ENCODE measurements around the gene CSK.

The CSK gene

GRCh38 chr15:74845581-74845980 lies 63.7 kb downstream of the CSK start:
- no peak overlapping the region for H3K27ac ChIP-seq

GRCh38 chr15:74847432-74847831 lies 65.6 kb downstream of the CSK start:
- H3K27ac ChIP-seq: no peak overlapping the region
- no peak for TF ChIP-seq CTCF (conservative IDR thresholded peaks at IDR 0.05)
- no peak for TF ChIP-seq ZFX (IDR thresholded peaks at IDR 0.05)

More at GRCh38 chr15:74845581-74845980, 63.7 kb downstream of the CSK start:
- no peak for TF ChIP-seq ZFX (IDR thresholded peaks at IDR 0.05)

GRCh38 chr15:74850393-74850792 lies 68.5 kb downstream of the CSK start:
- H3K27ac ChIP-seq: no peak overlapping the region
- no peak for TF ChIP-seq ZFX (IDR thresholded peaks at IDR 0.05)
- TF ChIP-seq CTCF (conservative IDR thresholded peaks at IDR 0.05): no peak

- H3K27ac ChIP-seq: no peak overlapping the region
- TF ChIP-seq CTCF (conservative IDR thresholded peaks at IDR 0.05): no peak
- no peak for TF ChIP-seq ZFX (IDR thresholded peaks at IDR 0.05)
Measured at GRCh38 chr15:74851960-74852359, 70.1 kb downstream of the CSK start.
